IMR-90 (cell line): ENCODE results near the gene SLC35F1. TPM values are rescaled to one million over a fixed set of nuclear protein-coding genes. Genes with fewer than 3 reads are reported as not detected.

ENCODE experiments used
- ATAC-seq: fragments of 200-7000 bp; cut with Tn5 transposase; 2 replicates; pipeline ENCODE4 v1.9.1; 2020; ENCODE audit warnings: low read depth, mild to moderate bottlenecking, moderate library complexity
- BruUV-seq: library from RNA; stranded (reverse); fragments of 400-500 nt; replicated peaks from 2 replicates; lab custom pipeline; 2021; lab: Mats Ljungman, UMichigan
- CTCF ChIA-PET: fragments of 300-600 bp; formaldehyde crosslinking; extraction: SDS; loops from one replicate; lab custom pipeline; 2021; ENCODE audit warnings: antibody characterized with exemption; lab: Yijun Ruan, JAX
- POLR2A ChIA-PET: fragments of 300-600 bp; sonication (Branson Sonifier 250); formaldehyde crosslinking; loops from one replicate; lab custom pipeline; 2022; ENCODE audit warnings: antibody characterized with exemption; ENCODE audit not compliant: unreplicated experiment; lab: Charles Lee
- DNase-seq: peaks from one replicate; pipeline ENCODE4 v3.0.0; 2013
- H2AFZ ChIP-seq: replicated peaks from 2 replicates; pipeline ENCODE3; 2013; ENCODE audit warnings: low read length, mild to moderate bottlenecking; ENCODE audit not compliant: poor library complexity
- H2AK5ac ChIP-seq: 2 replicates; pipeline ENCODE4 v1.6.1; 2013; ENCODE audit warnings: low read depth, low read length, inconsistent platforms
- H2AK9ac ChIP-seq: replicated peaks from 2 replicates; pipeline ENCODE3; 2013; ENCODE audit warnings: mild to moderate bottlenecking, low read depth, low read length, moderate library complexity; ENCODE audit not compliant: poor library complexity
- H2BK120ac ChIP-seq: 2 replicates; pipeline ENCODE4 v1.6.1; 2013; ENCODE audit warnings: low read depth, low read length, inconsistent platforms
- H2BK15ac ChIP-seq: 3 replicates; pipeline ENCODE4 v1.6.1; 2013; ENCODE audit warnings: low read depth, low read length, inconsistent platforms
- H2BK20ac ChIP-seq: 2 replicates; pipeline ENCODE4 v1.6.1; 2013; ENCODE audit warnings: low read depth, mild to moderate bottlenecking, inconsistent platforms, low read length, moderate library complexity
- H2BK5ac ChIP-seq: 2 replicates; pipeline ENCODE4 v1.6.1; 2013; ENCODE audit warnings: mild to moderate bottlenecking, low read depth, low read length, inconsistent platforms; ENCODE audit not compliant: poor library complexity, severe bottlenecking
- H3K14ac ChIP-seq: replicated peaks from 2 replicates; pipeline ENCODE4 v1.6.1; 2013; ENCODE audit warnings: low read depth, low read length, inconsistent platforms
- H3K18ac ChIP-seq: 2 replicates; pipeline ENCODE4 v1.6.1; 2013; ENCODE audit warnings: low read depth, low read length, control low read depth
- H3K23ac ChIP-seq: 2 replicates; pipeline ENCODE4 v1.6.1; 2013; ENCODE audit warnings: low read depth, low read length, inconsistent platforms
- H3K27ac ChIP-seq: 2 replicates; pipeline ENCODE4 v1.5.1; 2013; ENCODE audit warnings: mild to moderate bottlenecking, control low read depth, low read length; ENCODE audit not compliant: insufficient read depth
- H3K27me3 ChIP-seq: 2 replicates; pipeline ENCODE4 v1.6.1; 2013; ENCODE audit warnings: low read length; ENCODE audit not compliant: control insufficient read depth, insufficient read depth
- H3K36me3 ChIP-seq: 2 replicates; pipeline ENCODE4 v1.6.1; 2013; ENCODE audit warnings: low read length, mixed read lengths; ENCODE audit not compliant: control insufficient read depth, insufficient read depth
- H3K4ac ChIP-seq: 2 replicates; pipeline ENCODE4 v1.6.1; 2013; ENCODE audit warnings: low read depth, low read length, inconsistent platforms
- H3K4me1 ChIP-seq: 2 replicates; pipeline ENCODE4 v1.6.1; 2013; ENCODE audit warnings: low read length, mixed read lengths; ENCODE audit not compliant: control insufficient read depth, insufficient read depth
- H3K4me2 ChIP-seq: 2 replicates; pipeline ENCODE4 v1.6.1; 2013; ENCODE audit warnings: low read depth, mild to moderate bottlenecking, control low read depth, low read length, moderate library complexity
- H3K4me3 ChIP-seq: 2 replicates; pipeline ENCODE4 v1.5.1; 2013; ENCODE audit warnings: low read depth, mild to moderate bottlenecking, control low read depth, low read length, moderate library complexity; ENCODE audit not compliant: insufficient read depth
- H3K56ac ChIP-seq: 2 replicates; pipeline ENCODE4 v1.6.1; 2013; ENCODE audit warnings: low read length, inconsistent platforms; ENCODE audit not compliant: insufficient read depth; ENCODE audit errors: extremely low read depth
- H3K79me1 ChIP-seq, 2 experiments: 2 replicates each; pipeline ENCODE4 v1.6.1; 2013; ENCODE audit warnings: low read length in 2 of 2, inconsistent platforms in 1 of 2, low read depth in 1 of 2
- H3K9ac ChIP-seq: 2 replicates; pipeline ENCODE4 v1.6.1; 2013; ENCODE audit warnings: low read depth, low read length, control low read depth
- H3K9me1 ChIP-seq: 2 replicates; pipeline ENCODE4 v1.6.1; 2013; ENCODE audit warnings: low read length, inconsistent platforms; ENCODE audit not compliant: insufficient read depth
- H3K9me3 ChIP-seq: 2 replicates; pipeline ENCODE4 v1.6.1; 2013; ENCODE audit warnings: low read length; ENCODE audit not compliant: control insufficient read depth, insufficient read depth
- H4K20me1 ChIP-seq: 2 replicates; pipeline ENCODE4 v1.6.1; 2013; ENCODE audit warnings: low read length, inconsistent platforms; ENCODE audit not compliant: insufficient read depth
- H4K5ac ChIP-seq: 2 replicates; pipeline ENCODE4 v1.6.1; 2013; ENCODE audit warnings: mild to moderate bottlenecking, low read depth, low read length, control low read depth
- H4K8ac ChIP-seq, 2 experiments: 2 replicates each; pipeline ENCODE4 v1.6.1; 2013; ENCODE audit warnings: low read depth in 2 of 2, low read length in 2 of 2, control low read depth in 1 of 2, inconsistent platforms in 1 of 2
- H4K91ac ChIP-seq: 2 replicates; pipeline ENCODE4 v1.6.1; 2013; ENCODE audit warnings: low read depth, low read length, inconsistent platforms; ENCODE audit not compliant: insufficient read depth
- BHLHE40 ChIP-seq: fragments of 150-350 bp; IDR thresholded peaks from 2 replicates; pipeline ENCODE4 v1.6.1; 2016; ENCODE audit warnings: mild to moderate bottlenecking, low read depth, low read length
- CEBPB ChIP-seq: IDR thresholded peaks from 2 replicates; pipeline ENCODE4 v1.6.1; 2012; ENCODE audit warnings: low read depth, low read length, improper control_type of control experiment
- CHD1 ChIP-seq: IDR thresholded peaks from 2 replicates; pipeline ENCODE4 v1.6.1; 2012; ENCODE audit warnings: low read depth, low read length, improper control_type of control experiment
- MAFK ChIP-seq: IDR thresholded peaks from 2 replicates; pipeline ENCODE4 v1.6.1; 2012; ENCODE audit warnings: low read depth, low read length, improper control_type of control experiment
- MAZ ChIP-seq: IDR thresholded peaks from 2 replicates; pipeline ENCODE4 v1.6.1; 2012; ENCODE audit warnings: low read depth, mild to moderate bottlenecking, low read length, improper control_type of control experiment, moderate library complexity, borderline replicate concordance
- NFE2L2 ChIP-seq: fragments of 150-350 bp; IDR thresholded peaks from 2 replicates; pipeline ENCODE4 v1.6.1; 2016; ENCODE audit warnings: low read depth, mild to moderate bottlenecking, low read length
- RAD21 ChIP-seq: IDR thresholded peaks from 2 replicates; pipeline ENCODE4 v1.6.1; 2012; ENCODE audit warnings: low read length, improper control_type of control experiment
- RCOR1 ChIP-seq: IDR thresholded peaks from 2 replicates; pipeline ENCODE4 v1.6.1; 2012; ENCODE audit warnings: mild to moderate bottlenecking, low read length, improper control_type of control experiment; ENCODE audit not compliant: insufficient replicate concordance
- RFX5 ChIP-seq: IDR thresholded peaks from 2 replicates; pipeline ENCODE4 v1.8.0; 2012; ENCODE audit warnings: low read depth, mild to moderate bottlenecking, low read length, moderate library complexity
- WGBS, 2 experiments: methylation state at CpG; one replicate each; pipeline versions ENCODE4 v1.1.5 to v1.1.7; 2013; ENCODE audit warnings: missing lambda C conversion rate in 2 of 2; ENCODE audit not compliant: insufficient read length in 1 of 2; ENCODE audit errors: extremely low coverage in 2 of 2; 5-methylcytosine and 5-hydroxymethylcytosine counted together
- dilution Hi-C: fragments of 300-500 bp; cut with HindIII; formaldehyde crosslinking; loops from one replicate; pipeline ENCODE4 v1.14.3; 2018; ENCODE audit warnings: low sequenced_read_pairs; ENCODE audit not compliant: unreplicated experiment
- in situ Hi-C: fragments of 300-500 bp; cut with MboI; formaldehyde crosslinking; loops from 3 replicates; pipeline ENCODE4 v1.14.3; 2019; ENCODE audit warnings: low sequenced_read_pairs, inconsistent platforms, mixed read lengths
- intact Hi-C: fragments of 100-400 bp; cut with micrococcal nuclease; formaldehyde crosslinking; loops from 2 replicates; pipeline ENCODE4 v1.10.0; 2022
- polyA plus RNA-seq, 3 experiments: library from polyadenylated mRNA; depleted of rRNA; stranded (reverse); fragments of >200 nt; gene quantifications; 2 replicates each; pipeline ENCODE4 v1.2.3, GENCODE V29; 2012; ENCODE audit warnings: low replicate concordance in 1 of 3
- total RNA-seq: library from RNA; depleted of rRNA; stranded (reverse); fragments of >200 nt; gene quantifications from 2 replicates; pipeline ENCODE4 v1.2.3, GENCODE V29; 2012
- TF ChIP-seq, protein P1 (sequence below): fragments of 150-350 bp; IDR thresholded peaks from 2 replicates; pipeline ENCODE4 v1.6.1; 2017; ENCODE audit warnings: mild to moderate bottlenecking, antibody characterized with exemption, low read length, low read depth
- TF ChIP-seq, protein P2 (sequence below): fragments of 150-350 bp; IDR thresholded peaks from 2 replicates; pipeline ENCODE4 v1.6.1; 2016; ENCODE audit warnings: low read depth, mild to moderate bottlenecking, low read length, moderate library complexity, borderline replicate concordance
- TF ChIP-seq, protein P3 (sequence below): conservative IDR thresholded peaks from 2 replicates; pipeline ENCODE4 v1.5.1; 2012; ENCODE audit warnings: mild to moderate bottlenecking, low read depth, low read length, improper control_type of control experiment

SLC35F1 gene
- total and polyA plus RNA-seq, 2 of the 4 experiments (the other 2 are of a cell fraction): not detected

DNA sequence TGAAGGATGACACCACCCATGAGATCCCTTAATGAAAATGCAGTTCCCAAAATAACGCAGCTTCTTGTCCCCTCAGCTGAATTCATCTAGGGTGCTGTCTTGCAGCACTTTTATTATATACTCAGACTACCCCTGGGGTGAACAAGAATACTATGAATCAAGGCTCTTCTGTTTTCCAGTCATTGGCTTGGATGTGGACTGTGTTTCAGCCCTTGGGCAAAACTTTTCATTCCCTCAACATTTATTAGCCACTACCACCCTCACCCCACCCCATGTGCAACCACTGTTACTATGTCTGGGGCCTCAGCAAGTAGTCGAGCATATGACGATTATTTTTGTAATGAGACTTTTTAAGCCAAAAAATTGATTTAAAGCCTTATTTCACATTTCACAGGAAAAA, 321.8 kb downstream of the SLC35F1 start:
- H3K4me3 ChIP-seq: no peak overlapping the region
- H3K23ac ChIP-seq: no peak overlapping the region
- no peak overlapping the region for H3K4ac ChIP-seq
- ChIA-PET POLR2A (no interaction called here), CTCF (no interaction called here)
- no peaks in the 10 kb centered on the region for H3K9me3 ChIP-seq
- no peaks in the 10 kb centered on the region for H4K20me1 ChIP-seq
- H3K14ac ChIP-seq: no peak overlapping the region
- no peaks in the 10 kb centered on the region for H3K79me1 ChIP-seq
- no peak overlapping the region for H3K4me2 ChIP-seq
- no peaks in the 10 kb centered on the region for H3K27me3 ChIP-seq
- in situ Hi-C loops (no loop called here), dilution Hi-C loops (no loop called here), intact Hi-C loops (no loop called here)
- no peak overlapping the region for H2BK5ac ChIP-seq
- DNase-seq: no peak
- H3K9me1 ChIP-seq: no peaks in the 10 kb centered on the region
- H2AK5ac ChIP-seq: no peak overlapping the region
- no peak overlapping the region for H2BK15ac ChIP-seq
- H3K56ac ChIP-seq: no peak overlapping the region
- ATAC-seq: no peak
- no peak overlapping the region for H2BK120ac ChIP-seq
- no peaks in the 10 kb centered on the region for H3K36me3 ChIP-seq
- H3K9ac ChIP-seq: no peak overlapping the region
- no peak overlapping the region for H4K5ac ChIP-seq
- no CpG with 5 or more reads among the region's 3 CpGs for WGBS, 2 experiments
- no peak overlapping the region for H2AFZ ChIP-seq
- TF ChIP-seq RAD21 (no peak), RFX5 (no peak), MAFK (no peak), RCOR1 (no peak), CHD1 (no peak), NFE2L2 (no peak), CEBPB (no peak), MAZ (no peak), BHLHE40 (no peak)
- TF ChIP-seq, protein P1, sequence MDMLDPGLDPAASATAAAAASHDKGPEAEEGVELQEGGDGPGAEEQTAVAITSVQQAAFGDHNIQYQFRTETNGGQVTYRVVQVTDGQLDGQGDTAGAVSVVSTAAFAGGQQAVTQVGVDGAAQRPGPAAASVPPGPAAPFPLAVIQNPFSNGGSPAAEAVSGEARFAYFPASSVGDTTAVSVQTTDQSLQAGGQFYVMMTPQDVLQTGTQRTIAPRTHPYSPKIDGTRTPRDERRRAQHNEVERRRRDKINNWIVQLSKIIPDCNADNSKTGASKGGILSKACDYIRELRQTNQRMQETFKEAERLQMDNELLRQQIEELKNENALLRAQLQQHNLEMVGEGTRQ: no peak
- TF ChIP-seq, protein P2, sequence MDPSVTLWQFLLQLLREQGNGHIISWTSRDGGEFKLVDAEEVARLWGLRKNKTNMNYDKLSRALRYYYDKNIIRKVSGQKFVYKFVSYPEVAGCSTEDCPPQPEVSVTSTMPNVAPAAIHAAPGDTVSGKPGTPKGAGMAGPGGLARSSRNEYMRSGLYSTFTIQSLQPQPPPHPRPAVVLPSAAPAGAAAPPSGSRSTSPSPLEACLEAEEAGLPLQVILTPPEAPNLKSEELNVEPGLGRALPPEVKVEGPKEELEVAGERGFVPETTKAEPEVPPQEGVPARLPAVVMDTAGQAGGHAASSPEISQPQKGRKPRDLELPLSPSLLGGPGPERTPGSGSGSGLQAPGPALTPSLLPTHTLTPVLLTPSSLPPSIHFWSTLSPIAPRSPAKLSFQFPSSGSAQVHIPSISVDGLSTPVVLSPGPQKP: no peak
- TF ChIP-seq, protein P3, sequence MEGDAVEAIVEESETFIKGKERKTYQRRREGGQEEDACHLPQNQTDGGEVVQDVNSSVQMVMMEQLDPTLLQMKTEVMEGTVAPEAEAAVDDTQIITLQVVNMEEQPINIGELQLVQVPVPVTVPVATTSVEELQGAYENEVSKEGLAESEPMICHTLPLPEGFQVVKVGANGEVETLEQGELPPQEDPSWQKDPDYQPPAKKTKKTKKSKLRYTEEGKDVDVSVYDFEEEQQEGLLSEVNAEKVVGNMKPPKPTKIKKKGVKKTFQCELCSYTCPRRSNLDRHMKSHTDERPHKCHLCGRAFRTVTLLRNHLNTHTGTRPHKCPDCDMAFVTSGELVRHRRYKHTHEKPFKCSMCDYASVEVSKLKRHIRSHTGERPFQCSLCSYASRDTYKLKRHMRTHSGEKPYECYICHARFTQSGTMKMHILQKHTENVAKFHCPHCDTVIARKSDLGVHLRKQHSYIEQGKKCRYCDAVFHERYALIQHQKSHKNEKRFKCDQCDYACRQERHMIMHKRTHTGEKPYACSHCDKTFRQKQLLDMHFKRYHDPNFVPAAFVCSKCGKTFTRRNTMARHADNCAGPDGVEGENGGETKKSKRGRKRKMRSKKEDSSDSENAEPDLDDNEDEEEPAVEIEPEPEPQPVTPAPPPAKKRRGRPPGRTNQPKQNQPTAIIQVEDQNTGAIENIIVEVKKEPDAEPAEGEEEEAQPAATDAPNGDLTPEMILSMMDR: no peak
- BruUV-seq: no TSS peak
- no peak overlapping the region for H2AK9ac ChIP-seq
- H3K27ac ChIP-seq: no peak overlapping the region
- no peak overlapping the region for H4K91ac ChIP-seq
- no peak overlapping the region for H3K18ac ChIP-seq
- no peak overlapping the region for H4K8ac ChIP-seq
- H3K4me1 ChIP-seq: no peaks in the 10 kb centered on the region
- H2BK20ac ChIP-seq: no peak overlapping the region
